ENCODE data around the gene C11orf24. TPM values are rescaled to one million over a fixed set of nuclear protein-coding genes. Genes with fewer than 3 reads are reported as not detected.

The C11orf24 gene
- total RNA-seq, 1 experiment from 2014 or later = 37.8 TPM

- no peaks in the 10 kb centered on the region for H3K9me2 ChIP-seq (ENCODE audit: insufficient read depth)
- POLR2A ChIA-PET = no interaction called here
- H3K9me3 ChIP-seq (ENCODE audit: control insufficient read depth in 1 of 2, insufficient read depth in 1 of 2, low read depth in 1 of 2, low read length in 2 of 2) = no peaks in the 10 kb centered on the region
- H3K79me2 ChIP-seq (ENCODE audit: insufficient read depth, low read length) = peaks cover 93% of the 10 kb centered on the region
- no peaks in the 10 kb centered on the region for H3K36me3 ChIP-seq (ENCODE audit: control insufficient read depth in 1 of 2, insufficient read depth in 2 of 2, low read length in 2 of 2)
- no peaks in the 10 kb centered on the region for H4K20me1 ChIP-seq (ENCODE audit: insufficient read depth)
- intact Hi-C loops (cut with micrococcal nuclease) = loop anchor here (10.0 kb wide), 1 partner anchor 68 kb away; no protein-coding TSS in a partner anchor
- peak overlapping the region; percentile 25; the same call in 1 of the 2 replicates for H3K4me2 ChIP-seq (ENCODE audit: low read length)
- no TSS peak for BruUV-seq (replicated peaks)
- H3K27ac ChIP-seq (ENCODE audit: low read depth, low read length) = peak overlapping the region; percentile 33; the same call in 1 of the 2 replicates
- TF ChIP-seq TCF7L2 (IDR thresholded peaks at IDR 0.05; ENCODE audit: borderline replicate concordance, extremely low read depth, insufficient read depth, insufficient read length) = no peak
- TF ChIP-seq ZNF274 (IDR thresholded peaks at IDR 0.05; ENCODE audit: low read depth, low read length) = no peak
- TF ChIP-seq SP1 (IDR thresholded peaks at IDR 0.05; ENCODE audit: low read depth) = no peak
- no peak for TF ChIP-seq SRF (IDR thresholded peaks at IDR 0.05; ENCODE audit: low read depth)
- TF ChIP-seq EGR1 (IDR thresholded peaks at IDR 0.05; ENCODE audit: low read depth) = no peak
- no peak for TF ChIP-seq FOSL1 (IDR thresholded peaks at IDR 0.05; ENCODE audit: low read depth)
- TF ChIP-seq EZH2 (IDR thresholded peaks at IDR 0.05) = no peak
- H3K4me1 ChIP-seq (ENCODE audit: control insufficient read depth in 1 of 2, insufficient read depth in 2 of 2, low read length in 2 of 2) = peaks cover 44 to 59% of the 10 kb centered on the region in 2 experiments
- H3K4me3 ChIP-seq (replicated peaks in 1 of 2; ENCODE audit: low read depth in 1 of 2, low read length in 2 of 2) = no peak overlapping the region
- CTCF ChIA-PET = no interaction called here
- ATAC-seq (no peak), DNase-seq (ENCODE audit: low read depth, low spot score) (no peak)
- no peaks in the 10 kb centered on the region for H3K27me3 ChIP-seq (ENCODE audit: insufficient read depth, low read length)
- no peak overlapping the region for H3K9ac ChIP-seq (ENCODE audit: low read length)
- RAD21 ChIA-PET (ENCODE audit: low non-redundant PET in 1 of 2, low total read pairs in 2 of 2, uncharacterized antibody in 2 of 2, unreplicated experiment in 2 of 2) = no interaction called here
- H2AFZ ChIP-seq (ENCODE audit: low read depth, low read length, poor library complexity, severe bottlenecking) = no peak overlapping the region
Observed at GRCh38 chr11:68317147-68317785, 45.5 kb upstream of the C11orf24 start.

GRCh38 chr11:68315171-68315920, 43.6 kb upstream of the C11orf24 start:
- intact Hi-C loops (cut with micrococcal nuclease) = loop anchor here (10.0 kb wide), 1 partner anchor 69 kb away; no protein-coding TSS in a partner anchor
- DNase-seq (ENCODE audit: low read depth, low spot score) (no peak), ATAC-seq (peak; percentile 53)
- TF ChIP-seq ZFX (IDR thresholded peaks at IDR 0.05) (no peak), MAX (IDR thresholded peaks at IDR 0.05) (no peak), RAD21 (IDR thresholded peaks at IDR 0.05; ENCODE audit: low read depth) (no peak), ZNF274 (IDR thresholded peaks at IDR 0.05; ENCODE audit: low read depth, low read length) (no peak), CEBPB (IDR thresholded peaks at IDR 0.05; ENCODE audit: low read depth) (no peak), YY1 (IDR thresholded peaks at IDR 0.05; ENCODE audit: extremely low read depth, insufficient replicate concordance, low read depth, low read length) (no peak), EZH2phosphoT487 (IDR thresholded peaks at IDR 0.05; ENCODE audit: borderline replicate concordance) (no peak)
- TF ChIP-seq, protein P1, sequence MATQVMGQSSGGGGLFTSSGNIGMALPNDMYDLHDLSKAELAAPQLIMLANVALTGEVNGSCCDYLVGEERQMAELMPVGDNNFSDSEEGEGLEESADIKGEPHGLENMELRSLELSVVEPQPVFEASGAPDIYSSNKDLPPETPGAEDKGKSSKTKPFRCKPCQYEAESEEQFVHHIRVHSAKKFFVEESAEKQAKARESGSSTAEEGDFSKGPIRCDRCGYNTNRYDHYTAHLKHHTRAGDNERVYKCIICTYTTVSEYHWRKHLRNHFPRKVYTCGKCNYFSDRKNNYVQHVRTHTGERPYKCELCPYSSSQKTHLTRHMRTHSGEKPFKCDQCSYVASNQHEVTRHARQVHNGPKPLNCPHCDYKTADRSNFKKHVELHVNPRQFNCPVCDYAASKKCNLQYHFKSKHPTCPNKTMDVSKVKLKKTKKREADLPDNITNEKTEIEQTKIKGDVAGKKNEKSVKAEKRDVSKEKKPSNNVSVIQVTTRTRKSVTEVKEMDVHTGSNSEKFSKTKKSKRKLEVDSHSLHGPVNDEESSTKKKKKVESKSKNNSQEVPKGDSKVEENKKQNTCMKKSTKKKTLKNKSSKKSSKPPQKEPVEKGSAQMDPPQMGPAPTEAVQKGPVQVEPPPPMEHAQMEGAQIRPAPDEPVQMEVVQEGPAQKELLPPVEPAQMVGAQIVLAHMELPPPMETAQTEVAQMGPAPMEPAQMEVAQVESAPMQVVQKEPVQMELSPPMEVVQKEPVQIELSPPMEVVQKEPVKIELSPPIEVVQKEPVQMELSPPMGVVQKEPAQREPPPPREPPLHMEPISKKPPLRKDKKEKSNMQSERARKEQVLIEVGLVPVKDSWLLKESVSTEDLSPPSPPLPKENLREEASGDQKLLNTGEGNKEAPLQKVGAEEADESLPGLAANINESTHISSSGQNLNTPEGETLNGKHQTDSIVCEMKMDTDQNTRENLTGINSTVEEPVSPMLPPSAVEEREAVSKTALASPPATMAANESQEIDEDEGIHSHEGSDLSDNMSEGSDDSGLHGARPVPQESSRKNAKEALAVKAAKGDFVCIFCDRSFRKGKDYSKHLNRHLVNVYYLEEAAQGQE (IDR thresholded peaks at IDR 0.05; ENCODE audit: low read depth) = no peak
- ChIA-PET CTCF (interaction anchor here (2.1 kb wide), 1 partner anchor 17 kb away, joined by 6 read pairs; no protein-coding TSS in a partner anchor), POLR2A (interaction anchor here (1.0 to 1.3 kb wide), 2 partner anchors 27 to 43 kb away, joined by 4 read pairs; partner anchors contain the start of gene C11orf24), RAD21 (ENCODE audit: low non-redundant PET in 1 of 2, low total read pairs in 2 of 2, uncharacterized antibody in 2 of 2, unreplicated experiment in 2 of 2) (no interaction called here)
- Histone ChIP-seq H3K4me1 (ENCODE audit: control insufficient read depth in 1 of 2, insufficient read depth in 2 of 2, low read length in 2 of 2) (peaks cover 37 to 56% of the 10 kb centered on the region in 2 experiments), H3K27ac (ENCODE audit: low read depth, low read length) (peak overlapping the region; percentile 93), H3K79me2 (ENCODE audit: insufficient read depth, low read length) (peaks cover 74% of the 10 kb centered on the region), H3K27me3 (ENCODE audit: insufficient read depth, low read length) (no peaks in the 10 kb centered on the region), H3K4me2 (ENCODE audit: low read length) (peak overlapping the region; percentile 86), H2AFZ (ENCODE audit: low read depth, low read length, poor library complexity, severe bottlenecking) (no peak overlapping the region), H3K36me3 (ENCODE audit: control insufficient read depth in 1 of 2, insufficient read depth in 2 of 2, low read length in 2 of 2) (no peaks in the 10 kb centered on the region), H3K9me3 (ENCODE audit: control insufficient read depth in 1 of 2, insufficient read depth in 1 of 2, low read depth in 1 of 2, low read length in 2 of 2) (no peaks in the 10 kb centered on the region), H4K20me1 (ENCODE audit: insufficient read depth) (no peaks in the 10 kb centered on the region), H3K9ac (ENCODE audit: low read length) (peak overlapping the region; percentile 92), H3K4me3 (replicated peaks in 1 of 2; ENCODE audit: low read depth in 1 of 2, low read length in 2 of 2) (peak overlapping the region; percentile 69 to 95), H3K9me2 (ENCODE audit: insufficient read depth) (no peaks in the 10 kb centered on the region)
- BruUV-seq (replicated peaks) = no TSS peak
